ENCODE measurements around the gene CCDC78. TPM values are rescaled to one million over a fixed set of nuclear protein-coding genes. Genes with fewer than 3 reads are reported as not detected.

CCDC78 gene
- total RNA-seq, 1 donor from 2014 or later: 2.5 TPM

- TF ChIP-seq CTCF (IDR thresholded peaks at IDR 0.05; ENCODE audit: insufficient read depth, low read length, poor library complexity, severe bottlenecking): no peak
- H3K4me3 ChIP-seq (ENCODE audit: low read depth, low read length): no peak overlapping the region
- DNase-seq (ENCODE audit: low read depth): no peak
- H3K27me3 ChIP-seq (ENCODE audit: control insufficient read depth, insufficient read depth, low read length): no peaks in the 10 kb centered on the region
- H3K36me3 ChIP-seq (ENCODE audit: control insufficient read depth, insufficient read depth, low read length): no peaks in the 10 kb centered on the region
These were observed 40.0 kb upstream of the CCDC78 start for GRCh38 chr16:766008-766819.

GRCh38 chr16:765488-765865, 39.2 kb upstream of the CCDC78 start:
- no peak for DNase-seq (ENCODE audit: low read depth)
- TF ChIP-seq CTCF (IDR thresholded peaks at IDR 0.05; ENCODE audit: insufficient read depth, low read length, poor library complexity, severe bottlenecking): no peak
- no peaks in the 10 kb centered on the region for H3K27me3 ChIP-seq (ENCODE audit: control insufficient read depth, insufficient read depth, low read length)
- no peaks in the 10 kb centered on the region for H3K36me3 ChIP-seq (ENCODE audit: control insufficient read depth, insufficient read depth, low read length)
- no peak overlapping the region for H3K4me3 ChIP-seq (ENCODE audit: low read depth, low read length)

- no peak for DNase-seq (ENCODE audit: low read depth)
- no peak for TF ChIP-seq CTCF (IDR thresholded peaks at IDR 0.05; ENCODE audit: insufficient read depth, low read length, poor library complexity, severe bottlenecking)
These were observed 38.7 kb upstream of the CCDC78 start for GRCh38 chr16:764848-765487.

GRCh38 chr16:764184-764750, 38.0 kb upstream of the CCDC78 start:
- Histone ChIP-seq H3K4me3 (ENCODE audit: low read depth, low read length) (no peak overlapping the region), H3K36me3 (ENCODE audit: control insufficient read depth, insufficient read depth, low read length) (no peaks in the 10 kb centered on the region), H3K27me3 (ENCODE audit: control insufficient read depth, insufficient read depth, low read length) (no peaks in the 10 kb centered on the region)
- DNase-seq (ENCODE audit: low read depth): no peak
- TF ChIP-seq CTCF (IDR thresholded peaks at IDR 0.05; ENCODE audit: insufficient read depth, low read length, poor library complexity, severe bottlenecking): no peak

More at GRCh38 chr16:764848-765487, 38.7 kb upstream of the CCDC78 start:
- H3K36me3 ChIP-seq (ENCODE audit: control insufficient read depth, insufficient read depth, low read length): no peaks in the 10 kb centered on the region
- H3K4me3 ChIP-seq (ENCODE audit: low read depth, low read length): no peak overlapping the region
- H3K27me3 ChIP-seq (ENCODE audit: control insufficient read depth, insufficient read depth, low read length): no peaks in the 10 kb centered on the region

- H3K27me3 ChIP-seq (ENCODE audit: control insufficient read depth, insufficient read depth, low read length): no peaks in the 10 kb centered on the region
- H3K36me3 ChIP-seq (ENCODE audit: control insufficient read depth, insufficient read depth, low read length): no peaks in the 10 kb centered on the region
- TF ChIP-seq CTCF (IDR thresholded peaks at IDR 0.05; ENCODE audit: insufficient read depth, low read length, poor library complexity, severe bottlenecking): no peak
- no peak overlapping the region for H3K4me3 ChIP-seq (ENCODE audit: low read depth, low read length)
- no peak for DNase-seq (ENCODE audit: low read depth)
These were observed 37.3 kb upstream of the CCDC78 start for GRCh38 chr16:763369-764183.

Measured in kidney epithelial cell (primary cell).